Measurements from ENCODE around the gene TIMM22. TPM values are rescaled to one million over a fixed set of nuclear protein-coding genes. Genes with fewer than 3 reads are reported as not detected.
A peak's percentile ranks its signal among the peaks of the same experiment; 100 is the strongest.

Gene TIMM22
- total RNA-seq, 4 donors from 2014 or later: 14.7 to 17.1 (median 14.9) TPM

- H3K27ac ChIP-seq: peak overlapping the region in 1 of 3 donors; percentile 44
- no peaks in the 10 kb centered on the region for H3K36me3 ChIP-seq
- 56 to 100% methylated on average over 2 to 16 of the region's 45 CpGs for WGBS, 2 donors
- TF ChIP-seq CTCF (IDR thresholded peaks at IDR 0.05) (no peak), POLR2A (IDR thresholded peaks at IDR 0.05) (no peak)
- no peaks in the 10 kb centered on the region for H3K9me3 ChIP-seq
- H3K4me3 ChIP-seq (replicated peaks in 1 of 3): peak overlapping the region in 1 of 3 donors; percentile 14
- peaks cover 17 to 37% of the 10 kb centered on the region in 2 donors for H3K4me1 ChIP-seq
- DNase-seq: peak; percentile 32 to 55
- intact Hi-C loops (cut with DNase I): no loop called here
- H3K27me3 ChIP-seq: no peaks in the 10 kb centered on the region
Observed at GRCh38 chr17:1030684-1031532, 34.0 kb downstream of the TIMM22 start.

- Histone ChIP-seq H3K27me3 (no peaks in the 10 kb centered on the region), H3K27ac (peak overlapping the region; percentile 33 to 44 (median 44)), H3K36me3 (no peaks in the 10 kb centered on the region), H3K4me3 (replicated peaks in 1 of 3) (peak overlapping the region in 1 of 3 donors; percentile 14), H3K9me3 (no peaks in the 10 kb centered on the region), H3K4me1 (peaks cover 17 to 37% of the 10 kb centered on the region in 2 donors)
- TF ChIP-seq POLR2A (IDR thresholded peaks at IDR 0.05): no peak
- no peak for TF ChIP-seq CTCF (IDR thresholded peaks at IDR 0.05)
- intact Hi-C loops (cut with DNase I): no loop called here
- 27 to 34% methylated on average over 14 to 18 of the region's 35 CpGs for WGBS, 2 donors
- DNase-seq: peak; percentile 73 to 80
Observed at GRCh38 chr17:1031711-1032110, 34.8 kb downstream of the TIMM22 start.

GRCh38 chr17:1032391-1032790 is 35.5 kb downstream of the TIMM22 start:
- no peaks in the 10 kb centered on the region for H3K36me3 ChIP-seq
- H3K4me3 ChIP-seq (replicated peaks in 1 of 3): peak overlapping the region in 1 of 3 donors; percentile 14
- H3K27me3 ChIP-seq: no peaks in the 10 kb centered on the region
- TF ChIP-seq CTCF (IDR thresholded peaks at IDR 0.05) (no peak), POLR2A (IDR thresholded peaks at IDR 0.05) (no peak)
- WGBS, 2 donors: 23 to 25% methylated on average over 26 to 27 of the region's 27 CpGs
- peak; percentile 73 to 87 for DNase-seq
- H3K9me3 ChIP-seq: no peaks in the 10 kb centered on the region
- intact Hi-C loops (cut with DNase I): no loop called here
- peak overlapping the region; percentile 33 to 47 (median 46) for H3K27ac ChIP-seq
- H3K4me1 ChIP-seq: peaks cover 17 to 37% of the 10 kb centered on the region in 2 donors

GRCh38 chr17:1033503-1033902 is 36.6 kb downstream of the TIMM22 start:
- DNase-seq: no peak
- 95 to 97% methylated on average over 3 to 7 of the region's 11 CpGs for WGBS, 2 donors
- Histone ChIP-seq H3K9me3 (no peaks in the 10 kb centered on the region), H3K4me3 (replicated peaks in 1 of 3) (no peak overlapping the region), H3K4me1 (peaks cover 17 to 37% of the 10 kb centered on the region in 2 donors), H3K27me3 (no peaks in the 10 kb centered on the region), H3K36me3 (no peaks in the 10 kb centered on the region), H3K27ac (no peak overlapping the region)
- no peak for TF ChIP-seq POLR2A (IDR thresholded peaks at IDR 0.05)
- no peak for TF ChIP-seq CTCF (IDR thresholded peaks at IDR 0.05)
- intact Hi-C loops (cut with DNase I): no loop called here

- no peak overlapping the region for H3K4me3 ChIP-seq (replicated peaks in 1 of 3)
- no peak overlapping the region for H3K27ac ChIP-seq
- H3K27me3 ChIP-seq: no peaks in the 10 kb centered on the region
- intact Hi-C loops (cut with DNase I): no loop called here
- peaks cover 17 to 45% of the 10 kb centered on the region in 2 donors for H3K4me1 ChIP-seq
- 80 to 83% methylated on average over 13 to 20 of the region's 20 CpGs for WGBS, 2 donors
- no peaks in the 10 kb centered on the region for H3K9me3 ChIP-seq
- no peaks in the 10 kb centered on the region for H3K36me3 ChIP-seq
- no peak for DNase-seq
- no peak for TF ChIP-seq POLR2A (IDR thresholded peaks at IDR 0.05)
- TF ChIP-seq CTCF (IDR thresholded peaks at IDR 0.05): no peak
Observed at GRCh38 chr17:1034652-1035210, 37.8 kb downstream of the TIMM22 start.

Data from thyroid gland (tissue), 4 donors.